GM18508 (cell line): Measurements from ENCODE around the gene NAV1.
"Not testable (repeated sequence)": the region's sequence is repeated elsewhere in the genome, so short reads cannot be mapped to it uniquely, and the experiment has no call there.

Source experiments
- ATAC-seq: cut with Tn5 transposase; IDR thresholded peaks from one replicate; pipeline ENCODE4 v1.9.1; 2021; ENCODE audit warnings: moderate number of reproducible peaks; ENCODE audit not compliant: insufficient read depth, unreplicated experiment

NAV1 gene

DNA sequence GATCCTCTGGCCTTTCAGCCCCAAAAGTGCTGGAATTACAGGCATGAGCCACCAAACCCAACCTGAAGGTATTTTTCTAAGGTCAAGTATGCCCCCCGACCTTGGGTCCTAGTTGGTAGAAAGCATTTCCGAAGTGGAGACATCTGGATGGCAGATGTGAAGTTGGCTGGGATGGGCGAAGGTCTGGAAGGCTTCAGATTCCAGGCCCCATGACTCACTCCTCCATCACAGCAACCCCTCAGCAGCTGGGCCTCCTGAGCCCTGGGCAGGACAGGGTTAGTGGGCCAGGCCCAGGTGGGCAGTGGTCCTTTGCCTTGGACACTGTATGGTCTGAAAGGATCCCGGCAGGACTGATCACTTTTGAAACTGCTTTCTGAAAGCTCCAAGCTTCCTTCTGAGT is 23.3 kb downstream of the NAV1 start:
- ATAC-seq: no peak

- ATAC-seq: no peak
Observed at GRCh38 chr1:201562659-201563405, 23.9 kb downstream of the NAV1 start.

- ATAC-seq: no peak
Observed at GRCh38 chr1:201563406-201563780, 24.5 kb downstream of the NAV1 start.

- ATAC-seq: no peak
Observed at GRCh38 chr1:201563941-201564340, 25.0 kb downstream of the NAV1 start.

GRCh38 chr1:201565024-201565730 is 26.2 kb downstream of the NAV1 start:
- ATAC-seq: no peak

GRCh38 chr1:201565771-201566528 is 27.0 kb downstream of the NAV1 start:
- ATAC-seq: no peak

DNA sequence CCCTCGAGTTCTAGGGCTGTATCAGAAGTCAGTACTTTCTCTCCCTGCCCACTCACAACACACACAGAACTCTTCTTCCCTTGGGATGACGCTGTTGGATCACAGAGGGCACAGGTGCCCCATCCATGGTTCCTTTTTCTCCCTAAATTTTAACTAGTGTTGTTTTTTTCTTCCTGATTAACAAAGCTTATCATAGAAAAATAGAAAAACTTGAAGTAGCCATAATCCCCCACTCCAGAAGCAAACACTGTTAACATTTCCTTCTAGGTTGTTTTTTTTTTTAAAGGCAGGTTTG is 27.5 kb downstream of the NAV1 start:
- ATAC-seq: no peak

DNA sequence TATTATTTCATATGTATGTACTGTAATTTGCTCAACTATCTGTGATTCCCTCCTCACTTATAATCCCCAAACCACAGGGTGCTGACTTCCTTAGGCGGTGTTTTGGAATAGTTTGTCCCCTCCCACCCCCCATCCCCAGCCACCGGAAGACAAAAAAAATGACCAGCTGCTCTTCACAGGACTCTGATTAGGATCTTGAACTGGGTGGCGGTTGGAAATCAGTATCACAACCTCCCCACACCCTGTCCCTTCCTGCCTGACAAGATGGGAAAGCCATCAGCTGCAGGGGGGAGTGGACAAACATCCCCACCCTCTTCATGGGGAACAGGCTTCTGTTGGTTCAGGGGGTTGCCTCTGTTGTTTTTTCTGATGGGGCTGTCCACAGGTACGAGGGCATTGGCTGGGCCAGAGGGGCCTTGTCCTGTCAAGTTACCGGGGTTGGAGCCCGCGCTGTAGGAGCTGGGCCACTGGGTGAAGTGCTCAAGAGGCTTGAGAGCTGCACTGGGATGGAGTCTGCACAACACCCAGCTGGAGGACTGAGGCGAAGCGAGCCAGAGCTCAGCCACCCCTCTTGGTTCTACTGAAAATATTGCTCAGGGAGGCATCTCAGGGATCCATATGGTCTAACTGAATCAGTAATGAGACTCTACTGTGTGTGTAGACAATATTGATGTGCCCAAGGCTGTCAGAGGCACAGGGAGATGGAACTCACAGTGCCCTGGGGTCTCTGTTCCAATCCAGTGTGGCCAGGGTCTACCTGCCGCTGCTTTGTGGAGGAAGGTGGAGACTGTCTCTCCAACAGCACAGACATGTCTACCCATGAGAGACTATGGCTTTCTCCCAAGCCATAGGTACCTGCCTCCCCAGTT is 28.2 kb downstream of the NAV1 start:
- ATAC-seq: no peak

DNA sequence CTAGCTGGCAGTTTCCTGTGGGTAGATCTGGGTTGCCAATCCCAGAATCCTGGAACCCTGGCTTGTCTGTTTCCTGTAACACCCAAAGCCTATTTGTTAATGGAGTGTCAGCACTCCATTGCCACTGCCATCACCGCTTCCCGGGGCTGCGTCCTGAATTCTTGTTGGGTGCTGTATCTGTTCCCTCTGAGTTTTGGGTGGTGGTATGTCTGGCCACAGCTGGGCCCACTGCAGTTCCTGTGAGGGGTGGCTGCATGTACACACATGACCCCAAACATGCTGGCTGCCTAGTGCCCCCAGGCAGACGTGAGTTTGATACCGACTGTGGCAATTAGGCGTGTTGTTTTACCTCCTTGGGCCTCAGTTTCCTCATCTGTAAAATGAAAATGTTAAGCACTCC is 29.3 kb downstream of the NAV1 start:
- no peak for ATAC-seq

DNA sequence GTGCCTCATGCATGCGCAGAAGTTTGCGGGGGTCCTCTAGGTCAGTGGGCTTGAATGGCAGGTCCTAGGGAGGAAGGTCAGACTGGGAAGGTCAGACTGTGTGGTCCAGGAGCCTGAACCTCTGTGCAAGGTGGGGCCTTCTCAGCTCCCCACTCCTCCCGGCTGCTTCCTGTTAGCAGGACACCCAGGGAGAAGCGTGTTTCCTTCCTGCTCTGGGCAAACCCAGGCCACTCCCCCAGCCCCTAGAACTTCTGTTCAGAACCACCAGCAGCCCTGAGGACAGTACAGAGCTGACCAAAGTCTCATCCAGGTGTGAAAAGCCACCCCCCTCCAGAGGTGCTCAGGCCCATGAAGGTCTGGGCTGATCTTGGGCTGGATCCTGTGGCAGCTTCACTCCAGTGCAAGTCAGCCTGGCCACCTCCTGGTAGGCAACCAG is 29.9 kb downstream of the NAV1 start:
- ATAC-seq: no peak

DNA sequence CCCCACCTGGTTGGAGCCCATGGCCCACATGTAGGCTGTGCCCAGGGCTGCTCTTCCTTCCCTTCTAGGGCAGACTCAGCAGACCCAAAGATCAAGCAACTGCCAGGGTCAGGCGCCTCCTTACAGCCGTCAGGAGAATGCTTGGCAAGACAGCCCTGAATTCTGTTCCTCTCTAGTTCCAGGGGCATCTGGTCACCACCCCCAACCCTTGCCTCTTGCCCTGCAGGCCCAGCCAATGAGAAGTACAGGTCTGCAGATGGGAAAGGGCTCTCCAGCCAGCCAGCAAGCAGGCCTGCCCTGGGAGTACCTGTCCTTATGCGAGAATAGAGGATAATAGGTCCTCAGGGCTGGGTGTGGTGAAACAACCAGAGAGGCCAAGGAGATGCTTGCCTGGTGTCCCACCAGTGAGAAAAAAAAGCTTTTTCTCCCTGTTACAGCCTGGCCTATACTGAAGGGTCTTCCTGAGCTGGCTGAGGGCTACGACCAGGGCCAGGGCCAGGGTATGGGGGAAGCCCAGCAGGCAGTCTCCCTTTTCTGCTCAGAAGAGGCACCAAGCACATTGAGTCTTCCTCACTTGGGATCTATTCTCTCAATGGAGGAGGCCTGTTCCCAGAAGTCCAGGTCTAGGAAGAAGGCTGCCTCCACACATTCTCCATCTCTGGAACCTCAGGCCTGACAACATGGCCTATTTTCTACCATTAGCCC is 31.4 kb downstream of the NAV1 start:
- ATAC-seq: no peak

DNA sequence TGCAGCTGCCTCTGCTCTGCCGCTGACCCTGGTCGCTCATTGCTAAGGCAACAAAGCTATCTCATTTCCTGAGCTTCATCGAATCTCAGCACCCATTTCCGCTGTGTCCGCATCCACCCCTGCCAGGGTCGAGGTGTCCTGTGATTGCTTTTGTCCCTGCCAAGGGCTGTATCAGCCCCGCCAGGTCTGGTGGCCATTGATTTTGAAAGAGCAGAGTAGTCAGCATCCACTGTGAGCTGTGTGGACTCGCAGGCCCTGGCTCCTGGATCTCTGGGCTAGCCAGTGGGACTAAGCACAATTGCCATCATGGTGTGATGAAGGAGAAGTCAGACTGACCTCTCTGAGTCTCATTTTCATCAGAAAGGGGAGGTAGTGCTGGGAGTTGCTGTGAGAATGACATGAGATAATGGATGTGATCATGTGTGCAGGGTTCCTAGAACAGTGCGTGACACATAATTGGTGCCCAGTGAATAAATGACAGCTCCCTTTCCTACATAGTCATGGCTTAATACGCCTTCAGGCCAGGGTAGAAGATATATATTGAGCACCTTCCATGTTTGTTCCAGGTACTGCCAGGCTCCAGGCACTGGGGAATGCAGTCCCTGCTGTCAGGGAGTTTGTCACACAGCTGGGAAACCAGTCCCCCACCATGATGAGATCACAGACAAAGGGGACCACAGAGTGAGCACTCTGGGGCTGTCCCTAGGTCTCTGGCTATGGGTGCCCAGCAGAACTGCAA is 32.1 kb downstream of the NAV1 start:
- ATAC-seq: no peak

DNA sequence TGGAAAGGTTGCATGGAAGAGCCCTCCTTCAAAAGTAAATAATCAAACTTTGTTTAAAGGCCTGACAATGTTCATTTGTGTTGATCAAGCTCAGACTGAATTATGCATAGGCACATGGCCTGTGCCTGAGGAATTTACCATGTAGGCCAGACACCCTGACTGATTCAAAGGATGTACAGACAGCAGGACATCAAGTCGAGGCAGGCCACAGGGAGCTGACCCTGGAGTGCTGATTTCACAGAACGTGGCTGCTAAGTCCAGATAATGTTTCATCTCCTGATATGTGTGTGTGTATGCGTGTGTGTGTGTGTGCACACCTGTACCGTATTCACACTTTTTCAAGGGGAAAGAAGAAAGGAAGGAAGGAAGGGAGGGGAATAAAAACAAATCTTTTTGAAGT is 34.1 kb downstream of the NAV1 start:
- ATAC-seq: no peak

- ATAC-seq: no peak
Observed at GRCh38 chr1:201573923-201574322, 35.0 kb downstream of the NAV1 start.

GRCh38 chr1:201575912-201576311 is 37.0 kb downstream of the NAV1 start:
- ATAC-seq: no peak

DNA sequence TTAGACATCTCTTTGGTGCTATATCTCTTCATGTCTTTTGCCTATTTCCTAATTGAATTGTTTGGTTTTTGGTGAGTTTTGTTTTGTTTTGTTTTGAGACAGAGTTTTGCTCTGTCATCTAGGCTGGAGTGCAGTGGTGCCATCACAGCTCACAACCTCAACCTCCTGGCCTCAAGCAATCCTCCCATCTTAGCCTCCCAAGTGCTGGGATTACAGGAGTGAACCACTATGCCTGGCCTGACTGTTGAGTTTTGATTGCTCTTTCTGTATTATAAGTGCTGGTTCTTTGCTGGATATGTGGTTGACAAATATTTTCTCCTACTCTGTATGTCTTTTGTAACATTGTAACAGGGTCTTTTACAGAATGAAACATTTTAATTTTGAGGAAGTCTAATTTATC is 38.0 kb downstream of the NAV1 start:
- no peak for ATAC-seq

- no peak for ATAC-seq
Observed at GRCh38 chr1:201578008-201578888, 39.3 kb downstream of the NAV1 start.

DNA sequence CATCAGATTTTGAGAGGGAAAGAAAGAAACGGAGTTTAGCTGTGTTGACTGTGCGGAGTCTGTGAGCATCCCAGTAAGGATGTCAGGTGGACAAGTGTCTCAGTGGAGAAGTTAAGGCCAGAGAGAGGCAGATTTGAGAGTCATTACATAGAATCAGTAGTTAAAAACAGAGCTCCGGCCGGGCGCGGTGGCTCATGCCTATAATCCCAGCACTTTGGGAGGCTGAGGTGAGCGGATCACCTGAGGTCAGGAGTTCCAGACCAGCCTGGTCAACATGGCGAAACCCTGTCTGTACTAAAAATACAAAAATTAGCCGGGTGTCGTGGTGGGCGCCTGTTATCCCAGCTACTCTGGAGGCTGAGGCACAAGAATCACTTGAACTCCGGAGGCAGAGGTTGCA is 42.4 kb downstream of the NAV1 start:
- not testable (repeated sequence) for ATAC-seq
